Forelimb muscle (tissue), 1 donor: ENCODE data around the gene PAX2. TPM values are rescaled to one million over a fixed set of nuclear protein-coding genes. Genes with fewer than 3 reads are reported as not detected.

ENCODE experiments used
- DNase-seq: peaks from one replicate; pipeline ENCODE4 v3.0.0-alpha.2; 2013; ENCODE audit warnings: low read depth
- polyA plus RNA-seq: library from polyadenylated mRNA; unstranded; fragments of 120-200 nt; gene quantifications from one replicate; pipeline ENCODE4 v1.2.1, GENCODE V29; 2013; ENCODE audit not compliant: insufficient read length

PAX2 gene
- polyA plus RNA-seq, 1 donor, result not detected

GRCh38 chr10:100814751-100815474 lies 69.5 kb downstream of the PAX2 start:
- DNase-seq, result no peak

DNA sequence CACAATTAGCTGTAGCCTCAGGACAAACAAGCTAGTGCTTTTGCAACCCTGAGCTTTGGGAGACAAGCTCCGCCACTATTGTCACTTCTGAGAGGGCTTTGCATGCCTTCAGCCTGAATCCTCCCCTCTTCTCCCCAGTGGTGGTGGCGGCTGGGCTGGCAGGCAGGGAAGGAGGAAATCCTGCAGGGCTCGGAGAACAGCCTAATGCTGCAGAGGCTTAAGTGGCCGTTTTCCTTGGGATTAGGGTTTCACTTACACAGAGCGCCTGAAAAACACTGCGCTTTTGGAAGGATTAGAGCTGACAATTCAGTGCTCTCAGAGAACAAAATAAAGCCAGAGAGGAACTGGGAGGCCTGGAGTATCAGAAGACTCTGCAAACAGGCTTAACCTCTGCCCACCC lies 71.3 kb downstream of the PAX2 start:
- no peak for DNase-seq

GRCh38 chr10:100817268-100817839 lies 72.0 kb downstream of the PAX2 start:
- no peak for DNase-seq

DNA sequence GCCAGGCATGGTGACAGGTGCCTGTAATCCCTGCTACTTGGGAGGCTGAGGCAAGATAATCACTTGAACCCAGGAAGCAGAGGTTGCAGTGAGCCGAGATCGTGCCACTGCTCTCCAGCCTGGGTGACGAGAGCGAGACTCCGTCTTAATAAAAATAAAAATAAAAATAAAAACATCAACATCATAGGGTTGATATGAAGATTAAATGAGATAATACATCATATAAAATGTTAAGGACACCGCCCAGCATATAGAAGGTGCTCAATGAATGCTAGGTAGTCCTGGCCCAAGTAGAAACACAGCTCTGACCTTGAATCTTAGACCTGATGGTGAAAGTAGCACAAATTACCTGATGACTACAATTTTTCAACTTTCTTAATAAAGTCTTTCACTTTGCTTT lies 74.0 kb downstream of the PAX2 start:
- DNase-seq, result no peak

DNA sequence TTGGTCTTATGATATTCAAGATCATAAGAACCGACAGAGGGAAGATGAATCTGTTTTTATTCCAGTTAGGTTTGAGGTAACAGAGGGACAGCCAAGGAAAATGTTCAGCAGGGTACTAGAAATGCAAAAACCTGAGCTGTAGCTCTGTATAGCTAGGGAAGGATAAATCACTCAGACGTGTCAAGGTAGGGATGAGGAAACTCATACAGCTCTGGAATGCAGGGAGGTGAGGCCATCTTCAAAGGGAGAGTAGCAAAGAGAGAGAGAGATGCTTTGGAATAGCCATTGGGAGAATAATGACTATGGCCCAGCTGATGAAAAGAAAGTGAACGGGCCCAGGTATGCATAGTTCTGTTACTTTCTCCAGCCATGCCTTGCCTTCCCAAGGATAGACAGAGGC lies 77.8 kb downstream of the PAX2 start:
- DNase-seq, result no peak

GRCh38 chr10:100824886-100825285 lies 79.5 kb downstream of the PAX2 start:
- no peak for DNase-seq

DNA sequence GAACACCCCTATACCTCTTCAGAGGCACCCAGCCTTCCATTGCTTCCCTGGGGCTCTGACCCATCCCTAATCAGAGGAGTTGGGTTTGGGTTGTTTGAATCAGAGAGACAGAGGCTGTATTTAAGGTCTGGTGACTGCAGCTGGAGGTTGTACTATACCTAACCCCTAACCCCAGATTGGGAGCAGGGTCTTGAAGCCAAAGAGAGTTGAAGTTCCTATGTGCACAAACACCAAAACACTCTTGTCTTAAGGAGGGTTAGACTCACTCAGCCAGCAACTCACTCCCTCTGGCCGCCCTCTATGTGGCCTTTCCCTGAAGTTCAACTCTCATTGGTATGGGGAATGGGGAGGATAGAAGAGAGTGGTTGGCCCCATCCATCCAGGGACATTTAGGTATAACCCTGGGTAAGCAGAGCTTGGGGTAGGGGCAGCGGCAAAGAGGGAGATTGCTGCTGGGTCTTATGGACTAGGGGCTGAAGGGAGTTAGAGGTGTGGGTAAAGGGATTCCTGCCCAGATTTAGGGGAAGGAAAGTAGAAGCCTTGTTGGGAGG lies 80.0 kb downstream of the PAX2 start:
- no peak for DNase-seq

GRCh38 chr10:100826031-100826651 lies 80.8 kb downstream of the PAX2 start:
- DNase-seq, result no peak

- DNase-seq, result no peak
Observed at GRCh38 chr10:100826661-100826982, 81.2 kb downstream of the PAX2 start.

DNA sequence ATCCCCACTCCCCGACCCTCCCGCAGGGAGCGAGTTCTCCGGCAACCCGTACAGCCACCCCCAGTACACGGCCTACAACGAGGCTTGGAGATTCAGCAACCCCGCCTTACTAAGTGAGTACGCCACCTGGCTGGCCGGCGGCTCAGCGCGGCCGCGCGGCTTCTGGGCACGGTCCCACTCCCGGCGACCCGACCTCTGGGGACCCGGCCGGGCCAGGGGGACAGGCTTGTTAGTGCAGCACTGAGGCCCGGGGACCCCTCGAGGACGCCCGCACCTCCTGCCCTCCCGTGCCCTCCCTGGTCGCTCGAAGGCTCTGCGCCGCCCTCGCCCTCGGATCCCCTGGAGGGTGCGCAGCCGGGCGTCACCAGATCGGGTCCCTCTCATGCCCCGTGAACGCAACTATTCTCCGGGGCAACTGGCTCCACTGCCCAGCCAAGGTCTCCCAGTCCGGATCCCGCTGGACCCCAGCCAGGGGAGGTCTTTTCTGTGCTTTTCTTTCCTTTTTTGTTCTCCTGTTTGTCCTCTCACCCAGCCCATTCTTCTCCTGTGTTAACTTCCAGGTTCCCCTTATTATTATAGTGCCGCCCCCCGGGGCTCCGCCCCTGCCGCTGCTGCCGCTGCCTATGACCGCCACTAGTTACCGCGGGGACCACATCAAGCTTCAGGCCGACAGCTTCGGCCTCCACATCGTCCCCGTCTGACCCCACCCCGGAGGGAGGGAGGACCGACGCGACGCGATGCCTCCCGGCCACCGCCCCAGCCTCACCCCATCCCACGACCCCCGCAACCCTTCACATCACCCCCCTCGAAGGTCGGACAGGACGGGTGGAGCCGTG lies 81.8 kb downstream of the PAX2 start:
- no peak for DNase-seq

DNA sequence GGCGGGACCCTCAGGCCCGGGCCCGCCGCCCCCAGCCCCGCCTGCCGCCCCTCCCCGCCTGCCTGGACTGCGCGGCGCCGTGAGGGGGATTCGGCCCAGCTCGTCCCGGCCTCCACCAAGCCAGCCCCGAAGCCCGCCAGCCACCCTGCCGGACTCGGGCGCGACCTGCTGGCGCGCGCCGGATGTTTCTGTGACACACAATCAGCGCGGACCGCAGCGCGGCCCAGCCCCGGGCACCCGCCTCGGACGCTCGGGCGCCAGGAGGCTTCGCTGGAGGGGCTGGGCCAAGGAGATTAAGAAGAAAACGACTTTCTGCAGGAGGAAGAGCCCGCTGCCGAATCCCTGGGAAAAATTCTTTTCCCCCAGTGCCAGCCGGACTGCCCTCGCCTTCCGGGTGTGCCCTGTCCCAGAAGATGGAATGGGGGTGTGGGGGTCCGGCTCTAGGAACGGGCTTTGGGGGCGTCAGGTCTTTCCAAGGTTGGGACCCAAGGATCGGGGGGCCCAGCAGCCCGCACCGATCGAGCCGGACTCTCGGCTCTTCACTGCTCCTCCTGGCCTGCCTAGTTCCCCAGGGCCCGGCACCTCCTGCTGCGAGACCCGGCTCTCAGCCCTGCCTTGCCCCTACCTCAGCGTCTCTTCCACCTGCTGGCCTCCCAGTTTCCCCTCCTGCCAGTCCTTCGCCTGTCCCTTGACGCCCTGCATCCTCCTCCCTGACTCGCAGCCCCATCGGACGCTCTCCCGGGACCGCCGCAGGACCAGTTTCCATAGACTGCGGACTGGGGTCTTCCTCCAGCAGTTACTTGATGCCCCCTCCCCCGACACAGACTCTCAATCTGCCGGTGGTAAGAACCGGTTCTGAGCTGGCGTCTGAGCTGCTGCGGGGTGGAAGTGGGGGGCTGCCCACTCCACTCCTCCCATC lies 82.7 kb downstream of the PAX2 start:
- DNase-seq, result no peak

- DNase-seq, result no peak
Observed at GRCh38 chr10:100828738-100829096, 83.3 kb downstream of the PAX2 start.

DNA sequence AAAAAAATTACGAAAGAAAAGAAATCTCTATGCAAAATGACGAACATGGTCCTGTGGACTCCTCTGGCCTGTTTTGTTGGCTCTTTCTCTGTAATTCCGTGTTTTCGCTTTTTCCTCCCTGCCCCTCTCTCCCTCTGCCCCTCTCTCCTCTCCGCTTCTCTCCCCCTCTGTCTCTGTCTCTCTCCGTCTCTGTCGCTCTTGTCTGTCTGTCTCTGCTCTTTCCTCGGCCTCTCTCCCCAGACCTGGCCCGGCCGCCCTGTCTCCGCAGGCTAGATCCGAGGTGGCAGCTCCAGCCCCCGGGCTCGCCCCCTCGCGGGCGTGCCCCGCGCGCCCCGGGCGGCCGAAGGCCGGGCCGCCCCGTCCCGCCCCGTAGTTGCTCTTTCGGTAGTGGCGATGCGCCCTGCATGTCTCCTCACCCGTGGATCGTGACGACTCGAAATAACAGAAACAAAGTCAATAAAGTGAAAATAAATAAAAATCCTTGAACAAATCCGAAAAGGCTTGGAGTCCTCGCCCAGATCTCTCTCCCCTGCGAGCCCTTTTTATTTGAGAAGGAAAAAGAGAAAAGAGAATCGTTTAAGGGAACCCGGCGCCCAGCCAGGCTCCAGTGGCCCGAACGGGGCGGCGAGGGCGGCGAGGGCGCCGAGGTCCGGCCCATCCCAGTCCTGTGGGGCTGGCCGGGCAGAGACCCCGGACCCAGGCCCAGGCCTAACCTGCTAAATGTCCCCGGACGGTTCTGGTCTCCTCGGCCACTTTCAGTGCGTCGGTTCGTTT lies 83.9 kb downstream of the PAX2 start:
- no peak for DNase-seq

- no peak for DNase-seq
Observed at GRCh38 chr10:100829933-100830727, 84.7 kb downstream of the PAX2 start.

- DNase-seq, result no peak
Observed at GRCh38 chr10:100830728-100831111, 85.3 kb downstream of the PAX2 start.

GRCh38 chr10:100831742-100832141 lies 86.4 kb downstream of the PAX2 start:
- DNase-seq, result no peak

- DNase-seq, result no peak
Observed at GRCh38 chr10:100835810-100836209, 90.4 kb downstream of the PAX2 start.

GRCh38 chr10:100836891-100837290 lies 91.5 kb downstream of the PAX2 start:
- DNase-seq, result no peak

DNA sequence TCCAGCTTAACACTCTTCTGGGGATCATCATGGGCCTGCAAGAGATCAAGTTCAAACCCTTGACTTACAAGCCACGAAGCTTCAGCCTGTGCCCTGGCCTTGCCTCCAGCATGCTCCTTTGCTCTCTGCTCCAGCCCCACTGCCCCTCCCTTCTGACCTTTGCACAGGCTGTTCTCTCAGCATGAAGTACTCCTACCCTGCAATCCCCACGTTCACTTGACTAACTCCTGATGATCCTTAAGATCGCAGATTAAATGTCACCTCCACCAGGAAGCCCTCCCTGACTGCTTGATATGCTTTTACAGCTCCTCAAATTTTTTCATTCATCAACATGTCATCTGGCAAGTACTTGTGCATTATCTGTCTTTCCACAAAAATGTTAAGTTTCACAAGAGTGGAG lies 91.9 kb downstream of the PAX2 start:
- no peak for DNase-seq

DNA sequence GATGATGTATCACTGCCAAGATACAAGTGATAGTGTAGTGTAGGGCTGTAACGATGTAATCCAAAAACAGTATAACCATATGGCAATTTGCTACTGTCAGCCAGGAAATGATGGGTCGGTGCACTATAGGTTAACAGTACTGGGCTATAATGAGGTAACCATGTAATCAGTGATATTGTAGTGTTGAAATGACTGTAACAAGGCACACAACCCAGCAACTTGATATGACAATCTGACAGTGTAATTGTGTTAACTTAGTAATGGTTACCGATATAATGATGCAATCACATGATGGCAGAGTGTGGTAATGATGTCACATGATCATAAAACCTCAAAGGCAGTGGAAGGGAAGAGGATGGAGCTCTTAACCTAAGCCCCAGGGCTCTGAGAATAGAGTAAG lies 93.6 kb downstream of the PAX2 start:
- no peak for DNase-seq
